ENCODE data around the gene MRPS23.

Gene MRPS23

GRCh38 chr17:57876023-57876865, 26.4 kb upstream of the MRPS23 start:
- Histone ChIP-seq H3K4me1 (ENCODE audit: low read depth, poor library complexity, severe bottlenecking) (peaks cover 57% of the 10 kb centered on the region), H3K36me3 (ENCODE audit: insufficient read depth) (no peaks in the 10 kb centered on the region), H3K27ac (peak overlapping the region; percentile 88)

GRCh38 chr17:57875290-57876022, 25.6 kb upstream of the MRPS23 start:
- peaks cover 57% of the 10 kb centered on the region for H3K4me1 ChIP-seq (ENCODE audit: low read depth, poor library complexity, severe bottlenecking)

More at GRCh38 chr17:57876023-57876865, 26.4 kb upstream of the MRPS23 start:
- H3K4me3 ChIP-seq (IDR thresholded peaks at IDR 0.05; ENCODE audit: insufficient read depth, low read depth, low read length), result no peak overlapping the region
- peak overlapping the region; percentile 82; the same call in 1 of the 2 replicates for H3K9ac ChIP-seq
- H3K27me3 ChIP-seq (ENCODE audit: insufficient read depth, low read depth), result no peaks in the 10 kb centered on the region
- TF ChIP-seq CTCF (conservative IDR thresholded peaks at IDR 0.05; ENCODE audit: low read depth, low read length), result no peak
- peak overlapping the region; percentile 41 for H2AFZ ChIP-seq (ENCODE audit: low read depth)
- H3K4me2 ChIP-seq, result peak overlapping the region; percentile 98
- no peaks in the 10 kb centered on the region for H3K79me2 ChIP-seq (ENCODE audit: insufficient read depth, low read depth)
- H4K20me1 ChIP-seq (ENCODE audit: insufficient read depth), result no peaks in the 10 kb centered on the region

DNA sequence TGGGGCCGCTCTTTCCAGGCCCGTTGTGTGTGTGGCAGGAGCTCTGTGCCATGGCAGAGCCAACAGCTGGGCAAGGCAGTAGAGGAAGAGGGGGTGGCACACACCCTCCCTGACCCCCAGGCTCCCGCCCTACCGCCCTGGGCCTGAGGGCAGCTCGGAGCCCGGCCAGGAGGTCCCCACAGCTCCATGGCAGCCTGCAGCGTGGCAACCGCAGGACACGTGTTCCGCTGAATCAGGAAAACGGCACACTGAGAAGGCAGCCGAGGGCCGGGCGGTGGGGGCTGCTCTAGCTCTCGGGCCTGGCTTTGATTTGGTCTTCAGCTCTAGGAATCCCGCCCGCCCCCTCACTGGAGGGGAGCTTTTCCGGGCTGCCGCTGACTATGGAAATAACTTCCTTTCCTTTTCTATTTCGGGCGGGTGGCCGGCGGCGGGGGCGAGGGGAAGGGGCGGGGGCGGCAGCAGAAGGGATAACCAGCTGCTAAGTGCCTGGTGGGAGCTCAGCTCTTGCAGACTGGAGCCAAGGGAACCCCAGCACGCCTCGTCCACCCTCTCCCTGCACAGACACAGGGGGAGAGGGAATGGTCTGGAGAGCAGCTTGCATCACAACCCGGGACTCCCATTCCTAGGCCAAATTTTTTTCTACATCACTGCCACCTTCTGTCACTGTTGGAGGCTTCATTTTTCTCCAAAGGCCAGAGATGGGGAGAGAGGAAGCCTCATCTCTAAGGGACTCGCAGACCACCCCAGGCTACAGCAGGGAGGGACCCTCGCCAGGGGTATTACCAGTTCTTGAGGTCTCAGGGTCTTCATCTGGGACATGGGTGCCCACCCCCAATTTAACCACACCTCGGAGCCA, 24.8 kb upstream of the MRPS23 start:
- peak overlapping the region; percentile 82 for H3K9ac ChIP-seq
- no peaks in the 10 kb centered on the region for H3K27me3 ChIP-seq (ENCODE audit: insufficient read depth, low read depth)

More at GRCh38 chr17:57875290-57876022, 25.6 kb upstream of the MRPS23 start:
- H3K4me2 ChIP-seq, result peak overlapping the region; percentile 98
- peak overlapping the region; percentile 82 for H3K9ac ChIP-seq
- peak overlapping the region; percentile 41 for H2AFZ ChIP-seq (ENCODE audit: low read depth)
- peak overlapping the region; percentile 88 for H3K27ac ChIP-seq
- no peaks in the 10 kb centered on the region for H3K79me2 ChIP-seq (ENCODE audit: insufficient read depth, low read depth)
- no peaks in the 10 kb centered on the region for H3K27me3 ChIP-seq (ENCODE audit: insufficient read depth, low read depth)
- H3K36me3 ChIP-seq (ENCODE audit: insufficient read depth), result no peaks in the 10 kb centered on the region
- peak; percentile 79 for TF ChIP-seq CTCF (conservative IDR thresholded peaks at IDR 0.05; ENCODE audit: low read depth, low read length)
- no peaks in the 10 kb centered on the region for H4K20me1 ChIP-seq (ENCODE audit: insufficient read depth)
- H3K4me3 ChIP-seq (IDR thresholded peaks at IDR 0.05; ENCODE audit: insufficient read depth, low read depth, low read length), result peak overlapping the region; percentile 50

More for the DNA sequence above, 24.8 kb upstream of the MRPS23 start:
- peak overlapping the region; percentile 41 for H2AFZ ChIP-seq (ENCODE audit: low read depth)
- H4K20me1 ChIP-seq (ENCODE audit: insufficient read depth), result no peaks in the 10 kb centered on the region
- peaks cover 57% of the 10 kb centered on the region for H3K4me1 ChIP-seq (ENCODE audit: low read depth, poor library complexity, severe bottlenecking)
- H3K4me3 ChIP-seq (IDR thresholded peaks at IDR 0.05; ENCODE audit: insufficient read depth, low read depth, low read length), result peak overlapping the region; percentile 50
- no peak for TF ChIP-seq CTCF (conservative IDR thresholded peaks at IDR 0.05; ENCODE audit: low read depth, low read length)
- peak overlapping the region; percentile 88 for H3K27ac ChIP-seq
- H3K4me2 ChIP-seq, result peak overlapping the region; percentile 98
- H3K79me2 ChIP-seq (ENCODE audit: insufficient read depth, low read depth), result no peaks in the 10 kb centered on the region
- H3K36me3 ChIP-seq (ENCODE audit: insufficient read depth), result no peaks in the 10 kb centered on the region
